Measurements from ENCODE around the gene APOC3.
"Not testable (repeated sequence)": the region's sequence is repeated elsewhere in the genome, so short reads cannot be mapped to it uniquely, and the experiment has no call there.

APOC3 gene

GRCh38 chr11:116829525-116830183, at the start of gene APOC3:
APOC3 (plus strand) TSS chr11:116829907; CDS start chr11:116830583, 676 bp downstream.
- no peak for DNase-seq (ENCODE audit: low read depth in 2 of 2)

- DNase-seq (ENCODE audit: low read depth in 2 of 2), result no peak
Measured at GRCh38 chr11:116782728-116783127, 47.0 kb upstream of the APOC3 start.

- DNase-seq (ENCODE audit: low read depth in 2 of 2), result no peak
Measured at GRCh38 chr11:116786326-116786725, 43.4 kb upstream of the APOC3 start.

GRCh38 chr11:116786966-116787365, 42.7 kb upstream of the APOC3 start:
- no peak for DNase-seq (ENCODE audit: low read depth in 2 of 2)

GRCh38 chr11:116787436-116787785, 42.3 kb upstream of the APOC3 start:
- DNase-seq (ENCODE audit: low read depth in 2 of 2), result no peak

GRCh38 chr11:116787786-116788486, 41.8 kb upstream of the APOC3 start, which contains the start of gene ZPR1:
ZPR1 (minus strand) TSS chr11:116788023; CDS start chr11:116787990, 33 bp downstream.
- DNase-seq (ENCODE audit: low read depth in 2 of 2), result peak; percentile 71 to 74

GRCh38 chr11:116788534-116788933, 41.2 kb upstream of the APOC3 start:
- DNase-seq (ENCODE audit: low read depth in 2 of 2), result no peak

GRCh38 chr11:116788975-116789374, 40.7 kb upstream of the APOC3 start:
- no peak for DNase-seq (ENCODE audit: low read depth in 2 of 2)

- DNase-seq (ENCODE audit: low read depth in 2 of 2), result no peak
Measured at GRCh38 chr11:116790167-116791001, 39.3 kb upstream of the APOC3 start.

GRCh38 chr11:116791002-116791812, 38.5 kb upstream of the APOC3 start:
- DNase-seq (ENCODE audit: low read depth in 2 of 2), result peak; percentile 55 to 57

- DNase-seq (ENCODE audit: low read depth in 2 of 2), result no peak
Measured at GRCh38 chr11:116791813-116792143, 37.9 kb upstream of the APOC3 start, which contains the start of gene APOA5. APOA5 (minus strand) TSS chr11:116791879; CDS start chr11:116791860, 19 bp downstream.

- DNase-seq (ENCODE audit: low read depth in 2 of 2), result no peak
Measured at GRCh38 chr11:116792144-116792868, 37.4 kb upstream of the APOC3 start.

GRCh38 chr11:116792869-116793771, 36.6 kb upstream of the APOC3 start:
- DNase-seq (ENCODE audit: low read depth in 2 of 2), result no peak

GRCh38 chr11:116793772-116794097, 36.0 kb upstream of the APOC3 start:
- no peak for DNase-seq (ENCODE audit: low read depth in 2 of 2)

GRCh38 chr11:116794851-116795250, 34.9 kb upstream of the APOC3 start:
- DNase-seq (ENCODE audit: low read depth in 2 of 2), result no peak

GRCh38 chr11:116796548-116796947, 33.2 kb upstream of the APOC3 start:
- DNase-seq (ENCODE audit: low read depth in 2 of 2), result no peak

- DNase-seq (ENCODE audit: low read depth in 2 of 2), result no peak
Measured at GRCh38 chr11:116797816-116798215, 31.9 kb upstream of the APOC3 start.

GRCh38 chr11:116798368-116798767, 31.3 kb upstream of the APOC3 start:
- DNase-seq (ENCODE audit: low read depth in 2 of 2), result no peak

- DNase-seq (ENCODE audit: low read depth in 2 of 2), result no peak
Measured at GRCh38 chr11:116800610-116801009, 29.1 kb upstream of the APOC3 start.

- not testable (repeated sequence) for DNase-seq (ENCODE audit: low read depth in 2 of 2)
Measured at GRCh38 chr11:116801662-116802061, 28.0 kb upstream of the APOC3 start.
